Endothelial cell of umbilical vein (primary cell): ENCODE results near the gene DUSP16. TPM values are rescaled to one million over a fixed set of nuclear protein-coding genes. Genes with fewer than 3 reads are reported as not detected.

Experiments
- BruUV-seq: library from RNA; stranded (reverse); fragments of 400-500 nt; replicated peaks from 2 replicates; lab custom pipeline; 2021; lab: Mats Ljungman, UMichigan
- CTCF ChIA-PET: fragments of 300-600, 350-600 bp; sonication (Branson Sonifier 250); formaldehyde crosslinking; loops from one replicate; lab custom pipeline; 2021; ENCODE audit warnings: antibody characterized with exemption, inconsistent platforms; lab: Charles Lee
- POLR2A ChIA-PET: fragments of 300-600, 350-600 bp; sonication (Branson Sonifier 250); formaldehyde crosslinking; loops from one replicate; lab custom pipeline; 2021; ENCODE audit warnings: antibody characterized with exemption, inconsistent platforms; lab: Charles Lee
- DNase-seq: peaks from one replicate; pipeline ENCODE4 v3.0.0-alpha.2; 2011; ENCODE audit warnings: low read depth, low spot score
- FAIRE-seq: peaks from 2 replicates; lab custom pipeline; 2011; peaks lifted over from hg19 to GRCh38; lab: Jason Lieb, UNC
- H2AFZ ChIP-seq: 2 replicates; pipeline ENCODE4 v1.6.0; 2012; ENCODE audit warnings: low read depth, low read length, control low read depth, inconsistent platforms
- H3K27ac ChIP-seq: 2 replicates; pipeline ENCODE4 v1.5.1; 2011; ENCODE audit warnings: low read depth, mild to moderate bottlenecking, control low read depth, low read length, moderate library complexity; ENCODE audit not compliant: insufficient read depth
- H3K27me3 ChIP-seq, 2 experiments: 2 replicates each; pipeline versions ENCODE4 v1.6.0 to v1.6.1; 2011; ENCODE audit warnings: low read length in 2 of 2, mixed read lengths in 1 of 2; ENCODE audit not compliant: control insufficient read depth in 2 of 2, insufficient read depth in 2 of 2
- H3K36me3 ChIP-seq, 2 experiments: 2 replicates in 1 of 2; 3 replicates in 1 of 2; pipeline ENCODE4 v1.5.1; 2011; ENCODE audit warnings: low read length in 2 of 2, mild to moderate bottlenecking in 1 of 2, moderate library complexity in 1 of 2; ENCODE audit not compliant: control insufficient read depth in 2 of 2, insufficient read depth in 2 of 2; ENCODE audit errors: extremely low read depth in 1 of 2
- H3K4me1 ChIP-seq: 3 replicates; pipeline ENCODE4 v1.5.1; 2011; ENCODE audit warnings: mild to moderate bottlenecking, low read length; ENCODE audit not compliant: control insufficient read depth, insufficient read depth; ENCODE audit errors: extremely low read depth
- H3K4me2 ChIP-seq: 2 replicates; pipeline ENCODE4 v1.6.1; 2011; ENCODE audit warnings: low read length, control low read depth, mixed read lengths; ENCODE audit not compliant: insufficient read depth
- H3K4me3 ChIP-seq, 3 experiments: fragments of 200-600 bp in 1 of 3; sonication (generic), shearing (Covaris generic) in 1 of 3; replicated peaks in 1 of 3; 2 replicates each; pipeline ENCODE4 v1.5.1; 2011 to 2016; ENCODE audit warnings: control low read depth in 3 of 3, low read length in 3 of 3, mild to moderate bottlenecking in 2 of 3, inconsistent platforms in 1 of 3, low read depth in 1 of 3, moderate library complexity in 1 of 3; ENCODE audit not compliant: insufficient read depth in 1 of 3
- H3K79me2 ChIP-seq: 2 replicates; pipeline ENCODE4 v1.6.0; 2012; ENCODE audit warnings: low read length, inconsistent platforms; ENCODE audit not compliant: control insufficient read depth, insufficient read depth
- H3K9ac ChIP-seq: replicated peaks from 2 replicates; pipeline ENCODE3; 2011; ENCODE audit warnings: low read length, control low read depth; ENCODE audit not compliant: insufficient read depth; ENCODE audit errors: extremely low read depth
- H3K9me1 ChIP-seq: replicated peaks from 3 replicates; pipeline ENCODE4 v1.6.0; 2011; ENCODE audit warnings: mild to moderate bottlenecking, low read length; ENCODE audit not compliant: control insufficient read depth, insufficient read depth; ENCODE audit errors: extremely low read depth
- H3K9me3 ChIP-seq: replicated peaks from 2 replicates; pipeline ENCODE4 v1.5.1; 2012; ENCODE audit warnings: low read length, inconsistent platforms; ENCODE audit not compliant: control insufficient read depth, insufficient read depth
- H4K20me1 ChIP-seq: replicated peaks from 2 replicates; pipeline ENCODE3; 2011; ENCODE audit warnings: mild to moderate bottlenecking, low read length; ENCODE audit not compliant: control insufficient read depth, insufficient read depth; ENCODE audit errors: extremely low read depth
- EZH2 ChIP-seq: IDR thresholded peaks from 2 replicates; pipeline ENCODE4 v1.6.1; 2012; ENCODE audit warnings: borderline replicate concordance, low read depth, mild to moderate bottlenecking, moderate library complexity, low read length, inconsistent platforms; ENCODE audit not compliant: severe bottlenecking
- FOS ChIP-seq: IDR thresholded peaks from 2 replicates; pipeline ENCODE4 v1.6.1; 2011; ENCODE audit warnings: mild to moderate bottlenecking, low read length, moderate library complexity, borderline replicate concordance; ENCODE audit not compliant: insufficient read depth
- GATA2 ChIP-seq: IDR thresholded peaks from 2 replicates; pipeline ENCODE4 v1.7.0; 2011; ENCODE audit warnings: low read depth, mild to moderate bottlenecking, moderate library complexity, mixed read lengths, low read length; ENCODE audit not compliant: insufficient read length, insufficient read depth
- JUN ChIP-seq: IDR thresholded peaks from 2 replicates; pipeline ENCODE4 v1.6.1; 2011; ENCODE audit warnings: borderline replicate concordance, low read depth; ENCODE audit not compliant: insufficient read length, insufficient read depth
- MYC ChIP-seq: IDR thresholded peaks from one replicate; pipeline ENCODE4 v1.6.1; 2011; ENCODE audit warnings: mild to moderate bottlenecking, low read depth, low read length
- POLR2A ChIP-seq: IDR thresholded peaks from 2 replicates; pipeline ENCODE4 v1.6.1; 2012; ENCODE audit warnings: low read depth, mild to moderate bottlenecking, control low read depth, low read length
- POLR2AphosphoS5 ChIP-seq: IDR thresholded peaks from 2 replicates; pipeline ENCODE4 v1.6.1; 2012; ENCODE audit warnings: low read depth, mild to moderate bottlenecking, control low read depth, low read length, moderate library complexity; ENCODE audit not compliant: insufficient read depth
- dilution Hi-C: fragments of 300-500 bp; cut with MboI; formaldehyde crosslinking; loops from one replicate; pipeline ENCODE4 v1.15.0; 2019; ENCODE audit warnings: low sequenced_read_pairs; ENCODE audit not compliant: extremely low pct_ligation_motif_present
- intact Hi-C: fragments of 100-400 bp; cut with micrococcal nuclease; formaldehyde crosslinking; loops from one replicate; pipeline ENCODE4 v1.10.0; 2022
- polyA plus RNA-seq, 4 experiments: library from polyadenylated mRNA; depleted of rRNA in 3 of 4; stranded (reverse) in 3 of 4; unstranded in 1 of 4; fragments of >200 nt; gene quantifications; 2 replicates each; pipeline versions ENCODE4 v1.2.1 to v1.2.3, GENCODE V29; 2011 to 2012; ENCODE audit warnings: missing spikeins in 1 of 4
- total RNA-seq: library from RNA; stranded (reverse); gene quantifications from 2 replicates; pipeline ENCODE4 v1.2.3, GENCODE V29; 2021
- TF ChIP-seq, protein P1 (sequence below), 2 donors: IDR thresholded peaks; 1 replicate in 1 of 2; 2 replicates in 1 of 2; pipeline ENCODE4 v1.5.1; 2011; ENCODE audit warnings: low read length in 2 of 2, mild to moderate bottlenecking in 2 of 2, moderate library complexity in 2 of 2, control low read depth in 1 of 2, inconsistent platforms in 1 of 2, low read depth in 1 of 2; ENCODE audit not compliant: insufficient read depth in 1 of 2; ENCODE audit errors: extremely low read depth in 1 of 2
- TF ChIP-seq, protein P2 (sequence below): IDR thresholded peaks from 2 replicates; pipeline ENCODE4 v1.6.1; 2011; ENCODE audit not compliant: insufficient read depth, insufficient read length

The DUSP16 gene
- total and polyA plus RNA-seq, 2 donors (not counting 3 experiments of a cell fraction or from before 2014, with no cell fraction given) = 7.4 to 19.5 TPM

DNA sequence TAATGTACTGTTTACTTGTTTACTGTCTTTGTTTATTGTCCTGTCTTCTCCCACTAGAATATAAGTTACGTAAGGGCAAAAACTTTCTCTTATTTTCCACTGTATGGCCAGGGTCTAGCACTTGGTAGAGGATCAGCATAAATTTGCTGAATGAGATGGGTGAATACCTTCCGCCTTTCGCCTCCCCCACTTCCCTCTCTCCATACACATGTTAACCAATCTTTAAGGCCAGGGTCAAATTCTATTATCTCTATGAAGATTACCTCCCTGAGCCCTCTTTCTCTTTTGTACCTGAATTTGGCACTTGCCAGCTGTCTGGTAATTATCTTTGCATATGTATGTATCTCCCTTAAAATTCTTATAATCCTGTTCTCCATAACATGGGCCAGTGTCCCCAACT, 4.9 kb downstream of the DUSP16 start:
- no peak overlapping the region for H3K9ac ChIP-seq
- FAIRE-seq = no peak
- peaks cover 29% of the 10 kb centered on the region for H3K79me2 ChIP-seq
- no peak overlapping the region for H2AFZ ChIP-seq
- no peaks in the 10 kb centered on the region for H3K9me1 ChIP-seq
- intact Hi-C loops = no loop called here
- ChIA-PET POLR2A (no interaction called here), CTCF (no interaction called here)
- H3K27me3 ChIP-seq = no peaks in the 10 kb centered on the region
- no peaks in the 10 kb centered on the region for H4K20me1 ChIP-seq
- H3K4me1 ChIP-seq = peaks cover 15% of the 10 kb centered on the region
- dilution Hi-C loops = no loop called here
- H3K27ac ChIP-seq = no peak overlapping the region
- no peak overlapping the region for H3K4me2 ChIP-seq
- H3K9me3 ChIP-seq = no peaks in the 10 kb centered on the region
- no peak overlapping the region for H3K4me3 ChIP-seq
- DNase-seq = no peak
- no TSS peak for BruUV-seq
- H3K36me3 ChIP-seq = no peaks in the 10 kb centered on the region
- TF ChIP-seq EZH2 = no peak
- no peak for TF ChIP-seq POLR2AphosphoS5
- no peak for TF ChIP-seq FOS
- TF ChIP-seq MYC = no peak
- TF ChIP-seq, protein P1, sequence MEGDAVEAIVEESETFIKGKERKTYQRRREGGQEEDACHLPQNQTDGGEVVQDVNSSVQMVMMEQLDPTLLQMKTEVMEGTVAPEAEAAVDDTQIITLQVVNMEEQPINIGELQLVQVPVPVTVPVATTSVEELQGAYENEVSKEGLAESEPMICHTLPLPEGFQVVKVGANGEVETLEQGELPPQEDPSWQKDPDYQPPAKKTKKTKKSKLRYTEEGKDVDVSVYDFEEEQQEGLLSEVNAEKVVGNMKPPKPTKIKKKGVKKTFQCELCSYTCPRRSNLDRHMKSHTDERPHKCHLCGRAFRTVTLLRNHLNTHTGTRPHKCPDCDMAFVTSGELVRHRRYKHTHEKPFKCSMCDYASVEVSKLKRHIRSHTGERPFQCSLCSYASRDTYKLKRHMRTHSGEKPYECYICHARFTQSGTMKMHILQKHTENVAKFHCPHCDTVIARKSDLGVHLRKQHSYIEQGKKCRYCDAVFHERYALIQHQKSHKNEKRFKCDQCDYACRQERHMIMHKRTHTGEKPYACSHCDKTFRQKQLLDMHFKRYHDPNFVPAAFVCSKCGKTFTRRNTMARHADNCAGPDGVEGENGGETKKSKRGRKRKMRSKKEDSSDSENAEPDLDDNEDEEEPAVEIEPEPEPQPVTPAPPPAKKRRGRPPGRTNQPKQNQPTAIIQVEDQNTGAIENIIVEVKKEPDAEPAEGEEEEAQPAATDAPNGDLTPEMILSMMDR (IDR thresholded peaks at IDR 0.05; ENCODE audit: extremely low read depth in 1 of 2, insufficient read depth in 1 of 2, low read depth in 1 of 2, low read length in 2 of 2) = no peak
- TF ChIP-seq JUN = no peak
- TF ChIP-seq, protein P2, sequence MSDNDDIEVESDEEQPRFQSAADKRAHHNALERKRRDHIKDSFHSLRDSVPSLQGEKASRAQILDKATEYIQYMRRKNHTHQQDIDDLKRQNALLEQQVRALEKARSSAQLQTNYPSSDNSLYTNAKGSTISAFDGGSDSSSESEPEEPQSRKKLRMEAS = no peak
- TF ChIP-seq GATA2 = no peak
- no peak for TF ChIP-seq POLR2A
